Common myeloid progenitor, CD34-positive (primary cell): Measurements from ENCODE around the gene IL19.

Experiments used
- CTCF ChIA-PET: fragments of 350-600 bp; sonication (Branson Sonifier 250); formaldehyde crosslinking; loops from one replicate; lab custom pipeline; 2021; ENCODE audit warnings: antibody characterized with exemption; lab: Charles Lee
- POLR2A ChIA-PET: fragments of 350-600 bp; sonication (Branson Sonifier 250); formaldehyde crosslinking; loops from one replicate; lab custom pipeline; 2021; ENCODE audit warnings: antibody characterized with exemption; lab: Charles Lee
- DNase-seq, 3 donors: peaks; one replicate each; pipeline versions ENCODE4 v3.0.0 to v3.0.0-alpha.2; 2013
- H3K27ac ChIP-seq, 2 experiments: 1 replicate in 1 of 2; 2 replicates in 1 of 2; pipeline ENCODE4 v1.7.0; 2013; ENCODE audit warnings: inconsistent platforms in 2 of 2, low read length in 2 of 2, mild to moderate bottlenecking in 2 of 2, low read depth in 1 of 2, moderate library complexity in 1 of 2; ENCODE audit not compliant: severe bottlenecking in 2 of 2, insufficient read depth in 1 of 2, poor library complexity in 1 of 2
- H3K27me3 ChIP-seq, 5 experiments: replicated peaks in 2 of 5; 1 replicate in 3 of 5; 2 replicates in 2 of 5; pipeline versions ENCODE4 v1.6.1 to v1.7.0; 2013; ENCODE audit warnings: low read length in 4 of 5, mild to moderate bottlenecking in 2 of 5, moderate library complexity in 2 of 5, inconsistent platforms in 1 of 5; ENCODE audit not compliant: insufficient read depth in 5 of 5, control insufficient read depth in 4 of 5
- H3K36me3 ChIP-seq, 4 experiments: 1 replicate in 2 of 4; 2 replicates in 2 of 4; pipeline versions ENCODE4 v1.6.1 to v1.7.0; 2013; ENCODE audit warnings: low read length in 3 of 4, control low read depth in 1 of 4, mild to moderate bottlenecking in 1 of 4; ENCODE audit not compliant: control insufficient read depth in 4 of 4, insufficient read depth in 4 of 4
- H3K4me1 ChIP-seq, 4 experiments: 1 replicate in 3 of 4; 2 replicates in 1 of 4; pipeline versions ENCODE4 v1.6.1 to v1.7.1; 2013; ENCODE audit warnings: low read length in 3 of 4, mild to moderate bottlenecking in 3 of 4, control low read depth in 1 of 4, inconsistent platforms in 1 of 4, moderate library complexity in 1 of 4; ENCODE audit not compliant: control insufficient read depth in 4 of 4, insufficient read depth in 4 of 4; ENCODE audit errors: control extremely low read depth in 1 of 4
- H3K4me3 ChIP-seq, 7 experiments: 1 replicate in 4 of 7; 2 replicates in 3 of 7; pipeline versions ENCODE4 v1.5.1 to v1.7.0; 2013; ENCODE audit warnings: mild to moderate bottlenecking in 7 of 7, low read length in 6 of 7, moderate library complexity in 6 of 7, inconsistent platforms in 2 of 7, low read depth in 2 of 7, control low read depth in 1 of 7; ENCODE audit not compliant: insufficient read depth in 4 of 7, control insufficient read depth in 1 of 7; ENCODE audit errors: extremely low read depth in 1 of 7
- H3K9me3 ChIP-seq, 5 experiments: 1 replicate in 4 of 5; 2 replicates in 1 of 5; pipeline versions ENCODE4 v1.6.1 to v1.7.1; 2013; ENCODE audit warnings: low read length in 4 of 5, mild to moderate bottlenecking in 2 of 5, inconsistent platforms in 1 of 5, low read depth in 1 of 5, moderate library complexity in 1 of 5; ENCODE audit not compliant: control insufficient read depth in 4 of 5, insufficient read depth in 2 of 5; ENCODE audit errors: control extremely low read depth in 1 of 5
- WGBS: methylation state at CpG from one replicate; pipeline ENCODE4 v1.1.5; 2013; ENCODE audit not compliant: insufficient coverage; 5-methylcytosine and 5-hydroxymethylcytosine counted together

IL19 gene

GRCh38 chr1:206782448-206782847, 11.9 kb downstream of the IL19 start:
- H3K27ac ChIP-seq, result no peak overlapping the region
- peak; percentile 51 to 80 (median 75) for DNase-seq
- no peaks in the 10 kb centered on the region for H3K9me3 ChIP-seq
- POLR2A ChIA-PET, result no interaction called here
- H3K4me3 ChIP-seq, result peak overlapping the region in 4 of 7 experiments; percentile 13 to 38 (median 23)
- no CpG with 5 or more reads among the region's 2 CpGs for WGBS
- H3K4me1 ChIP-seq, result peaks cover 12 to 64% (median 26%) of the 10 kb centered on the region in 4 experiments
- no peaks in the 10 kb centered on the region for H3K27me3 ChIP-seq
- CTCF ChIA-PET, result interaction anchor here (0.7 to 2.4 kb wide), 4 partner anchors 10 to 47 kb away, joined by 3 to 5 read pairs (median 4); partner anchors contain the start of gene IL10
- no peaks in the 10 kb centered on the region for H3K36me3 ChIP-seq

DNA sequence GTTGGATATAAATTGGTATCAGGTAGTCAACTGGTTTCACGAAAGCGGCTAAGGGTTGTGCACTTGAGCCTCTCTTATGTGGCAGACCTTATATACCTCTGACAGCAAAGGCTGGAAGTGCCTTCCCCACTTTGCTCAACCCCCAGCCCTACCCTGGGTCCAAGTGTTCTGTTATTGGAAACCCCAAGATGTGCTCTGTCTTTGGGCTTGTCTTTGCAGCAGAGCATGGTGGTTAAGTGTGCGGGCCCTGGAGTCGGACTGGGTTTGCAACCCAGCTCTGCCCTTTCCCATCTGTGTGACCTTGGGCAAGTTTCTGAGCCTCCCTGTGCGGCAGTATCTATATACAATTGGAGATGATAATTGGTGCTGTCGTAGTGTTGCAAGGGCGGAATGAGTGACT, 12.9 kb downstream of the IL19 start:
- WGBS, result 98% methylated on average over 6 of the region's 7 CpGs
- no peak overlapping the region for H3K4me3 ChIP-seq
- no peaks in the 10 kb centered on the region for H3K36me3 ChIP-seq
- no peaks in the 10 kb centered on the region for H3K9me3 ChIP-seq
- H3K27ac ChIP-seq, result no peak overlapping the region
- ChIA-PET POLR2A (no interaction called here), CTCF (interaction anchor here (1.0 to 2.4 kb wide), 6 partner anchors 12 to 125 kb away, joined by 3 to 6 read pairs (median 3); no protein-coding TSS in a partner anchor)
- DNase-seq, result no peak
- H3K27me3 ChIP-seq, result no peaks in the 10 kb centered on the region
- peaks cover 12 to 68% (median 26%) of the 10 kb centered on the region in 4 experiments for H3K4me1 ChIP-seq

GRCh38 chr1:206784471-206784903, 13.9 kb downstream of the IL19 start:
- Histone ChIP-seq H3K27ac (no peak overlapping the region), H3K27me3 (no peaks in the 10 kb centered on the region), H3K36me3 (no peaks in the 10 kb centered on the region), H3K9me3 (no peaks in the 10 kb centered on the region), H3K4me3 (no peak overlapping the region), H3K4me1 (peaks cover 12 to 60% (median 23%) of the 10 kb centered on the region in 4 experiments)
- ChIA-PET POLR2A (no interaction called here), CTCF (interaction anchor here (0.6 to 2.4 kb wide), 8 partner anchors 9 to 126 kb away, joined by 3 to 6 read pairs (median 4); no protein-coding TSS in a partner anchor)
- WGBS, result 93% methylated on average over 15 of the region's 17 CpGs
- no peak for DNase-seq

DNA sequence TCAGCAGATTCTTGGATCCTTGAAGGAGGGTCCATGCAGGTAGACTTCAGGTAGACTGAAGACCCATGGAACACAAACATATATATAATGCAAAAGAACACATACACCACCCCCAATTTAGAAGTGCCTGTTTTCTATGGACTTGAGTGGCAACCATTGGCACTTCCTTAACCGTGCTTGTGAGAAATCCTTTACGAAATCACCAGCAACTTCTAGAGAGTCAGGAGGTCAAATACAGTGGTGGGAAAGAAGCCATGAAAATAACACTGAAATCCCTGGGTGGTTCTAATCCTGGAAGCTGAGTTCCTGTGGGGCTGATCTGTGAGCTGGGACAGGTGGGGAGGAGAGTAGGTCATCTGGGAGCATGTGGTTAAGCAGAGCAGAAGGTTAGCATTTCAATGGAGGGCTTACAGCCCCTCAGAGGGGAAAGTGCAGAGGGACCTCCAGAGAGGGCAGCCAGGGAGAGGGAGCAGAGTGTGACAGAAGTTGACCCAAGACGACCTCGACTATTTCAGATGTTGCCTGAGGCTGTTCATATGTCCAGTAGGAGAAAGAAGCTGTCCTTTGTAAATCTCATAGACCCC, 14.7 kb downstream of the IL19 start:
- WGBS, result 100% methylated on average over 2 of the region's 4 CpGs
- Histone ChIP-seq H3K4me3 (no peak overlapping the region), H3K9me3 (no peaks in the 10 kb centered on the region), H3K27ac (no peak overlapping the region), H3K27me3 (no peaks in the 10 kb centered on the region), H3K4me1 (peaks cover 12 to 52% (median 20%) of the 10 kb centered on the region in 4 experiments), H3K36me3 (no peaks in the 10 kb centered on the region)
- ChIA-PET CTCF (interaction anchor here (0.7 to 4.4 kb wide), 4 partner anchors 10 to 51 kb away, joined by 3 to 18 read pairs (median 6); no protein-coding TSS in a partner anchor), POLR2A (no interaction called here)
- DNase-seq, result no peak

DNA sequence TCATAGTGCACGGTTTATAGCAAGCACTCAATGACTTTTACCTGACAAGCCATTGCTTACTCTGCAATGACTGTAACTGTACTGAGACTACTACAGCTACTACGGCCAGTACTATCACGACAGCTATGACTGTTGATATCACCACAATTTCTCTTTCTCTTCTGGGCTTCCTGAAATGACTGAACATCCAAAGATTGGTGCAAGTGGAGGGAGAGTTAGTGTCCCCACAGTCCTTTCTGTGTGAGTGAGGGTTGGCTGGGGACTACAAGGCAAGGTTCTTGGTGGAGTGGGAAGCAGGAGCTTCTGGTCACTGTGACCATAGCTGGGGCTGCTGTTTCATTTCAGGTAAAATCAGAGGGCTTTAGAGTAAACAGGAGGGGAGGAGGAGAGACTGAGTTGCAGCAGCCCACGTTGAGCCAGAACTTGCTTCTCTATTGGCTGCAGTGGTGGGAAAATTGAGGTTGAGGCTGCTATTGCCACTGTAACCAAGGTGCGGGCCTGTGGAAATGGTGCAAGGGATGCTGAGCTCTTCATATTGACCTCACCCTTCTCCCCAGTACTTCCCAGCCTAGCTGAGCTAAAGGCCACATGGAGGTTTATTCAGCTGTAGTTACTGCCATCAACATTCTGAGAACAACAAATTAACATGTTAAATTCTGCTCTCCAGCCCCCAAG, 15.8 kb downstream of the IL19 start:
- ChIA-PET POLR2A (no interaction called here), CTCF (interaction anchor here (0.7 to 4.4 kb wide), 8 partner anchors 9 to 52 kb away, joined by 3 to 18 read pairs (median 7); partner anchors contain the start of gene IL10)
- Histone ChIP-seq H3K36me3 (no peaks in the 10 kb centered on the region), H3K27me3 (no peaks in the 10 kb centered on the region), H3K27ac (no peak overlapping the region), H3K4me3 (no peak overlapping the region), H3K4me1 (peaks cover 12 to 49% (median 21%) of the 10 kb centered on the region in 4 experiments), H3K9me3 (no peaks in the 10 kb centered on the region)
- WGBS, result 79% methylated on average over 2 of the region's 5 CpGs
- DNase-seq, result no peak

- Histone ChIP-seq H3K4me3 (no peak overlapping the region), H3K36me3 (no peaks in the 10 kb centered on the region), H3K9me3 (no peaks in the 10 kb centered on the region), H3K27me3 (no peaks in the 10 kb centered on the region), H3K27ac (no peak overlapping the region), H3K4me1 (peaks cover 6 to 45% (median 18%) of the 10 kb centered on the region in 4 experiments)
- POLR2A ChIA-PET, result interaction anchor here (0.6 kb wide), 1 partner anchor 860 kb away, joined by 4 read pairs; no protein-coding TSS in a partner anchor
- WGBS, result 85% methylated on average over 2 of the region's 5 CpGs
- DNase-seq, result no peak
- CTCF ChIA-PET, result interaction anchor here (1.1 to 4.4 kb wide), 6 partner anchors 11 to 62 kb away, joined by 3 to 18 read pairs (median 8); partner anchors contain the start of gene IL10
Measured at GRCh38 chr1:206787891-206788290, 17.3 kb downstream of the IL19 start.
